ENCODE results near the gene ENOX2.

GRCh38 chrX:130799393-130799792 lies 103.6 kb downstream of the ENOX2 start:
- TF ChIP-seq CTCF (IDR thresholded peaks at IDR 0.05 in 2 of 3, conservative IDR thresholded peaks at IDR 0.05 in 1 of 3; ENCODE audit: borderline replicate concordance in 1 of 3, insufficient read depth in 1 of 3, low read depth in 2 of 3, low read length in 2 of 3) (no peak), SP1 (IDR thresholded peaks at IDR 0.05; ENCODE audit: low read depth) (no peak), CEBPB (IDR thresholded peaks at IDR 0.05; ENCODE audit: low read depth) (no peak)

Data from HCT116 (cell line).